Measurements from ENCODE around the gene CYTH3. TPM values are rescaled to one million over a fixed set of nuclear protein-coding genes. Genes with fewer than 3 reads are reported as not detected.

CYTH3 gene
- total RNA-seq, 2 donors from 2014 or later = 31.5 to 35.4 TPM

GRCh38 chr7:6178298-6179029, 94.0 kb downstream of the CYTH3 start:
- no peak for DNase-seq (ENCODE audit: low spot score)
- intact Hi-C loops (cut with DNase I) = loop anchor here (5.0 to 10.0 kb wide), 2 partner anchors 39 to 1396 kb away; no protein-coding TSS in a partner anchor

- intact Hi-C loops (cut with DNase I) = loop anchor here (5.0 to 10.0 kb wide), 2 partner anchors 42 to 1399 kb away; no protein-coding TSS in a partner anchor
- DNase-seq (ENCODE audit: low spot score) = no peak
Measured at GRCh38 chr7:6175645-6176044, 96.8 kb downstream of the CYTH3 start.

GRCh38 chr7:6172910-6173295, 99.5 kb downstream of the CYTH3 start:
- no peak for DNase-seq (ENCODE audit: low spot score)
- intact Hi-C loops (cut with DNase I) = loop anchor here in 1 of 2 donors (10.0 kb wide), 1 partner anchor 1402 kb away; no protein-coding TSS in a partner anchor

- intact Hi-C loops (cut with DNase I) = loop anchor here in 1 of 2 donors (10.0 kb wide), 1 partner anchor 1402 kb away; no protein-coding TSS in a partner anchor
- no peak for DNase-seq (ENCODE audit: low spot score)
Measured at GRCh38 chr7:6172224-6172909, 100.1 kb downstream of the CYTH3 start.

GRCh38 chr7:6171532-6172223, 100.7 kb downstream of the CYTH3 start:
- intact Hi-C loops (cut with DNase I) = loop anchor here in 1 of 2 donors (10.0 kb wide), 1 partner anchor 1403 kb away; no protein-coding TSS in a partner anchor
- no peak for DNase-seq (ENCODE audit: low spot score)

GRCh38 chr7:6170571-6171531, 101.6 kb downstream of the CYTH3 start:
- intact Hi-C loops (cut with DNase I) = loop anchor here in 1 of 2 donors (10.0 kb wide), 1 partner anchor 1404 kb away; no protein-coding TSS in a partner anchor
- no peak for DNase-seq (ENCODE audit: low spot score)

- DNase-seq (ENCODE audit: low spot score) = no peak
- intact Hi-C loops (cut with DNase I) = loop anchor here (5.0 to 10.0 kb wide), 4 partner anchors 92 to 1405 kb away; no protein-coding TSS in a partner anchor
Measured at GRCh38 chr7:6169805-6170520, 102.5 kb downstream of the CYTH3 start.

- no peak for DNase-seq (ENCODE audit: low spot score)
- intact Hi-C loops (cut with DNase I) = loop anchor here (5.0 to 10.0 kb wide), 3 partner anchors 94 to 156 kb away; no protein-coding TSS in a partner anchor
Measured at GRCh38 chr7:6168477-6168868, 104.0 kb downstream of the CYTH3 start.

- intact Hi-C loops (cut with DNase I) = loop anchor here (5.0 to 10.0 kb wide), 3 partner anchors 94 to 157 kb away; no protein-coding TSS in a partner anchor
- no peak for DNase-seq (ENCODE audit: low spot score)
Measured at GRCh38 chr7:6167587-6168476, 104.6 kb downstream of the CYTH3 start.

GRCh38 chr7:6167004-6167551, 105.3 kb downstream of the CYTH3 start:
- intact Hi-C loops (cut with DNase I) = loop anchor here (5.0 to 10.0 kb wide), 3 partner anchors 95 to 158 kb away; no protein-coding TSS in a partner anchor

GRCh38 chr7:6166443-6166891, 106.0 kb downstream of the CYTH3 start:
- intact Hi-C loops (cut with DNase I) = loop anchor here (5.0 to 10.0 kb wide), 3 partner anchors 96 to 158 kb away; no protein-coding TSS in a partner anchor
- no peak for DNase-seq (ENCODE audit: low spot score)

More at GRCh38 chr7:6167004-6167551, 105.3 kb downstream of the CYTH3 start:
- DNase-seq (ENCODE audit: low spot score) = no peak

- intact Hi-C loops (cut with DNase I) = loop anchor here (5.0 to 10.0 kb wide), 3 partner anchors 97 to 159 kb away; no protein-coding TSS in a partner anchor
Measured at GRCh38 chr7:6165521-6166320, 106.7 kb downstream of the CYTH3 start.

GRCh38 chr7:6165075-6165474, 107.3 kb downstream of the CYTH3 start:
- peak; percentile 68 for DNase-seq (ENCODE audit: low spot score)
- intact Hi-C loops (cut with DNase I) = loop anchor here (5.0 to 10.0 kb wide), 3 partner anchors 97 to 160 kb away; no protein-coding TSS in a partner anchor

More at GRCh38 chr7:6165521-6166320, 106.7 kb downstream of the CYTH3 start:
- peak; percentile 49 for DNase-seq (ENCODE audit: low spot score)

GRCh38 chr7:6164491-6164890, 107.9 kb downstream of the CYTH3 start:
- intact Hi-C loops (cut with DNase I) = loop anchor here in 1 of 2 donors (10.0 kb wide), 2 partner anchors 100 to 160 kb away; no protein-coding TSS in a partner anchor
- DNase-seq (ENCODE audit: low spot score) = no peak

- intact Hi-C loops (cut with DNase I) = loop anchor here in 1 of 2 donors (10.0 kb wide), 2 partner anchors 101 to 161 kb away; no protein-coding TSS in a partner anchor
- no peak for DNase-seq (ENCODE audit: low spot score)
Measured at GRCh38 chr7:6164010-6164409, 108.4 kb downstream of the CYTH3 start.

Data from posterior vena cava (tissue), 2 donors.